LNCAP (cell line): ENCODE data around the gene OR11L1.

Experiments used
- TF ChIP-seq, protein P1 (sequence below): fragments of 450-650 bp; IDR thresholded peaks from 2 replicates; pipeline ENCODE4 v1.5.1; 2017; ENCODE audit warnings: mild to moderate bottlenecking

The OR11L1 gene, protein sequence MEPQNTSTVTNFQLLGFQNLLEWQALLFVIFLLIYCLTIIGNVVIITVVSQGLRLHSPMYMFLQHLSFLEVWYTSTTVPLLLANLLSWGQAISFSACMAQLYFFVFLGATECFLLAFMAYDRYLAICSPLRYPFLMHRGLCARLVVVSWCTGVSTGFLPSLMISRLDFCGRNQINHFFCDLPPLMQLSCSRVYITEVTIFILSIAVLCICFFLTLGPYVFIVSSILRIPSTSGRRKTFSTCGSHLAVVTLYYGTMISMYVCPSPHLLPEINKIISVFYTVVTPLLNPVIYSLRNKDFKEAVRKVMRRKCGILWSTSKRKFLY

DNA sequence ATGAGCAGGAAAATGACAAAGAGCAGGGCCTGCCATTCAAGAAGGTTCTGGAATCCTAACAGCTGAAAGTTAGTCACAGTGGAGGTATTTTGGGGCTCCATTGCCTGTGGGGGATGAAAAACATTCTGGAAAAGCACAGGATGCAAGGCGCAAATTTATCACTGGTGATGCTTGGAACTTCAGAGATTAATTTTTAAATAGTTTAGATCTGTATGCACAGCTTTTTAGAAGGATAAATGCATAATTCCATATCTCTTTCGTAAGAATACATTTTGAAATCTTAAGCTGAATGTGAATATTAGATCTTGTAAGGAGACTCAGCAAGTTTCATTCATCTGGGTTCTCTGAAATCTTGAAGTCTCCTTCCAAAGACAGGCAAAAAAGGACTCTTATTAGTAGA is at the start of gene OR11L1:
Gene OR11L1, minus strand, starts transcription at position 101 of the 400 bp plus-strand sequence. Its CDS starts 0 bp downstream, at position 101.
- TF ChIP-seq, protein P1, sequence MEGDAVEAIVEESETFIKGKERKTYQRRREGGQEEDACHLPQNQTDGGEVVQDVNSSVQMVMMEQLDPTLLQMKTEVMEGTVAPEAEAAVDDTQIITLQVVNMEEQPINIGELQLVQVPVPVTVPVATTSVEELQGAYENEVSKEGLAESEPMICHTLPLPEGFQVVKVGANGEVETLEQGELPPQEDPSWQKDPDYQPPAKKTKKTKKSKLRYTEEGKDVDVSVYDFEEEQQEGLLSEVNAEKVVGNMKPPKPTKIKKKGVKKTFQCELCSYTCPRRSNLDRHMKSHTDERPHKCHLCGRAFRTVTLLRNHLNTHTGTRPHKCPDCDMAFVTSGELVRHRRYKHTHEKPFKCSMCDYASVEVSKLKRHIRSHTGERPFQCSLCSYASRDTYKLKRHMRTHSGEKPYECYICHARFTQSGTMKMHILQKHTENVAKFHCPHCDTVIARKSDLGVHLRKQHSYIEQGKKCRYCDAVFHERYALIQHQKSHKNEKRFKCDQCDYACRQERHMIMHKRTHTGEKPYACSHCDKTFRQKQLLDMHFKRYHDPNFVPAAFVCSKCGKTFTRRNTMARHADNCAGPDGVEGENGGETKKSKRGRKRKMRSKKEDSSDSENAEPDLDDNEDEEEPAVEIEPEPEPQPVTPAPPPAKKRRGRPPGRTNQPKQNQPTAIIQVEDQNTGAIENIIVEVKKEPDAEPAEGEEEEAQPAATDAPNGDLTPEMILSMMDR, result no peak

DNA sequence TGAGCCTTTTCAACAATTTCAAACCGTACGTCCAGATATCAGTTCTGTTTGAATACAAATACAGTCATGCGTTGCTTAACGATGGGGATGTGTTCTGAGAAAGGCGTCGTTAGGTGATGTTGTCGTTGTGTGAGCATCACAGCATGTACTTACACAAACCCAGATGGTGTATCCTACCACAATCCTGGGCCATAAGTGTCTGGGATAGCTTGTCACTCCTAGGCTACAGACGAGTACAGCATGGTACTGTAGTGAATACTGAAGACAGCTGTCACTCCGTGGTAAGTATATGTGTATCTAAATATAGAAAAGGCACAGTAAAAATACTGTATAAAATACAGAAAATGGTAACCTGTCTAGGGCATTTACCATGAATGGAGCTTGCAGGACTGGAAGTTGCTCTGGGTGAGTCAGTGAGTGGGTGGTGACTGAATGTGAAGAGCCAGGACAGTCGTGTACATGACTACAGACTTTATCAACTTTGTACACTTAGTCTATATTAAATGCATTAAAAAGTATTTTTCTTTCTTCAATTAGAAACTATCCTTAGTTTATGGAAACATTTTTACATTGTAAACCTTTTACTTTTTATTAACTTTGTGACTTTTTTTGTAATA is 43.2 kb upstream of the OR11L1 start:
- TF ChIP-seq, protein P1, result no peak

DNA sequence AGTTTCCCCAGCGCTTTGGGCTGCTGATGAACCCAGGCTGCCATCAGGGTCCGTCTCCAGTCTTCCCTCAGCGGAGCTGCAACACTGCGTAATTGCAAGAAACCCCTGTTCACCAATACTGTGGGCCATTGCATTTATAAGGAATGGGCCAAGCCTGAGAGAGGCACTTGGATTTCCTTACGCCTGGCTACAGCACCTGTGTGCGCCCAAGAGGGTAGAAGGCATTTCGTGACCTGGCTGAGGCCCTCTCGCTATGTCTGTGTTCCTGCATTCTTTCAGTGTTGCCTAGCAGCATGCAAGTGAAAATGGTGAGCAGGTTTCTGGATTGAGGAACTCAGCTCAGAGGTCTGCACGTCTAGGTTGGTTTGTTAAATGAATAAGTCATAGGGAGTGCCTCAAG is 41.6 kb upstream of the OR11L1 start:
- TF ChIP-seq, protein P1, result no peak

DNA sequence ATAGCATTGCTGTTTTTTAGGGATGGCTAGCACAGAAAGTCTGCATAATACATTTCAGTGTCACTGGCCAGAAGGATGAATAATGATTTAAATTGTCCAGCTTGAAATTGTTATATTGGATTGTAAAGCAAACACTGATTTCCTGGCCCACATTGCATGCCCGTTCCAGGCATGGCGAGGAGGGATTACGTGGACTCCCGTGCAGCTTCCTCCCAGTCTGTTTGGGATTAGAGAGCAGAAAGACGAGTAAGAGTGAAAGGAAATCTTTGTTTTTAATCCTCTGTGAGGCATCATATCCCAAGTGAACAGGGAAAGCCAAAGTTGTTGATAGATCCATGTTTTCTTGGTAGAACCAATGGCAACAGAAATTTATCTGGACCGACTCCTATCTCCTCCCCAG is 23.7 kb upstream of the OR11L1 start:
- TF ChIP-seq, protein P1, result no peak

DNA sequence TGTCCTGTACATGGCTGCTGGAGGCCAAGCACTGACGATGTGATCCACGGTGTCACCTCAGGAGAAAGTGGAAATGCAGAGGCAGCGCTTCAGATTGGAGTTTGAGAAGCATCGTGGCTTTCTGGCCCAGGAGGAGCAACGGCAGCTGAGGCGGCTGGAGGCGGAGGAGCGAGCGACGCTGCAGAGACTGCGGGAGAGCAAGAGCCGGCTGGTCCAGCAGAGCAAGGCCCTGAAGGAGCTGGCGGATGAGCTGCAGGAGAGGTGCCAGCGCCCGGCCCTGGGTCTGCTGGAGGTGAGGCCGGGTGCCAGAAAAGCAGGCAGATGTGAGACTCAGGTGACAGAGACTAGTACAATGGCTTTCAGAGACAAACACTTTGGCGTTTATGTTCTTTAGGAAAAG is 22.9 kb upstream of the OR11L1 start:
- TF ChIP-seq, protein P1, result no peak

DNA sequence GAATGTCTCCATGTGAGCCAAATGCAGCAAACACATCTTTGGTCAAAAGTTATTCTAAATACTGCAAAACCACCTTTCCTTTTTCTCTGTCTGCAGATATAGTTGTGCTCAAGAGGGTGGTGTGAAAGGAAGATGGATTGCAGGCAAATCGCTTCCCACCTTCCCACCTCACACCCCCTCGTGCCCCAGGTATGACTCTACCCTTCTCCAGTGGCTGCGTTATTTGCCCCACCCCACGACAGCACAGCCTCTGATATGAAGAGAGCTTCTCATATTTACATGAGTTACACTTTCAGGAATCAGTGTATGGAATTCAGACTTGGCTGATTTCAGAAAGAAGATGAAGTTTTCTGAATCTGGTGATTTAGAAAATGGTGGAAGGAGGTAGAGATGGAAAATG is 21.1 kb upstream of the OR11L1 start:
- TF ChIP-seq, protein P1, result no peak

DNA sequence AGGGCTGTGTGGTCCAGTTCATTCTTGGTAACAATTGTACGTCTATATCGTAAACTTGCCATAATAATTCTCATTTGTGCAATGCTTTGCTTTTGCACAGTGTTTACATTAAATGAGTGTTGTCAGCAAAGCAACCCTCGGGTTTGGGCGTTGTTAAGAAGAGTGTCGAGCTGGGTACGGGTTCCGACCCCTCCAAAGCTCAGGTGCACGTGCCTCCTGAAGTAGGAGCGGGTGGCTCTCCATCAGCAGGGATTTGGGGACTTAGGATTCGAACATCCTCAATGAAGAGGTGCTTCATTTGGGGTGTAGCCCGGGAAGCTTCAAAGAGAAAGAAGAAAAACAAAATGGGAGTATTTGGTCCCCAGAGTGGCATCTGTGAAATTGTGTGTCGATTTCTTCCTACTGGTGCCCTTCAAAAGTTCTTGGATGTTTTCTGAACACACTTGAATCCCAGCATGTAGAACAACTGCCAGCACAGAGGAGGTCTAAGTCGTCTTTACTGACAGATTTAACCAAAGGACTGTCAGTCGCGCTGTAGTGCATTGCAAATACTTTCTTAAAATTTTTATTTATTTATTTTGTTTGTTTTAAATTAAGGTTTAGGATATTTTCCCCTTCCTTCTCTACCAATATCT is 16.4 kb upstream of the OR11L1 start:
- TF ChIP-seq, protein P1, result no peak
